ENCODE results near the gene IFITM10. TPM values are rescaled to one million over a fixed set of nuclear protein-coding genes. Genes with fewer than 3 reads are reported as not detected.

The IFITM10 gene
- total and polyA plus RNA-seq, 11 donors, result 0.12 to 3.6 (median 0.54) TPM

DNA sequence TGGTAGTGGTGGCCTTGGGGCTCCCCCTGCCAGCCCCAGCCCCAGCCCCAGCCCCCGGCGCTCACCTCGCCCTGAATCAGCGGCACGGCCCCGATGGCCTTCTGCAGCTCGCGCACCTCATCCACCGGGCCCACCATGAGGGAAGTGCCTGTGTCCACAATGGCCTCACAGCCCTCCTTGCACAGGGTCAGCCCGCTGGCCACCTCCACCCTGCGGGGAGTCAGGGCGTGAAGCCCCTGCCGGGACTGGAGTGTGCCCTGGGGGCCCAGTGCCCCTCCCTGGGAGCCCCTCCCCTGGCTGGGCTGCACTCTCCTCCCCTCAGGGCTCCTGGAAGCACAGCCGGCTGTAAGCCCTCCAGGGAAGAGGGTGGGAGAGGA lies 3.5 kb upstream of the IFITM10 start:
- ATAC-seq (no peak), DNase-seq (no peak)
- TF ChIP-seq, protein P1, sequence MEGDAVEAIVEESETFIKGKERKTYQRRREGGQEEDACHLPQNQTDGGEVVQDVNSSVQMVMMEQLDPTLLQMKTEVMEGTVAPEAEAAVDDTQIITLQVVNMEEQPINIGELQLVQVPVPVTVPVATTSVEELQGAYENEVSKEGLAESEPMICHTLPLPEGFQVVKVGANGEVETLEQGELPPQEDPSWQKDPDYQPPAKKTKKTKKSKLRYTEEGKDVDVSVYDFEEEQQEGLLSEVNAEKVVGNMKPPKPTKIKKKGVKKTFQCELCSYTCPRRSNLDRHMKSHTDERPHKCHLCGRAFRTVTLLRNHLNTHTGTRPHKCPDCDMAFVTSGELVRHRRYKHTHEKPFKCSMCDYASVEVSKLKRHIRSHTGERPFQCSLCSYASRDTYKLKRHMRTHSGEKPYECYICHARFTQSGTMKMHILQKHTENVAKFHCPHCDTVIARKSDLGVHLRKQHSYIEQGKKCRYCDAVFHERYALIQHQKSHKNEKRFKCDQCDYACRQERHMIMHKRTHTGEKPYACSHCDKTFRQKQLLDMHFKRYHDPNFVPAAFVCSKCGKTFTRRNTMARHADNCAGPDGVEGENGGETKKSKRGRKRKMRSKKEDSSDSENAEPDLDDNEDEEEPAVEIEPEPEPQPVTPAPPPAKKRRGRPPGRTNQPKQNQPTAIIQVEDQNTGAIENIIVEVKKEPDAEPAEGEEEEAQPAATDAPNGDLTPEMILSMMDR (IDR thresholded peaks at IDR 0.05), result no peak
- TF ChIP-seq POLR2A (IDR thresholded peaks at IDR 0.05), result no peak
- H3K27ac ChIP-seq, result peak overlapping the region in 1 of 12 donors; percentile 55
- H3K4me3 ChIP-seq, result no peak overlapping the region
- H3K4me1 ChIP-seq, result peaks cover 6 to 95% (median 61%) of the 10 kb centered on the region in 12 donors
- no peaks in the 10 kb centered on the region for H3K9me3 ChIP-seq
- peaks cover 0 to 63% (median 47%) of the 10 kb centered on the region in 9 donors for H3K36me3 ChIP-seq
- 71 to 91% (median 89%) methylated on average over 1 to 14 of the region's 14 CpGs for WGBS, 4 donors
- H3K27me3 ChIP-seq, result peaks cover 0 to 6% (median 0%) of the 10 kb centered on the region in 9 donors
- intact Hi-C loops (cut with DNase I), result loop anchor here in 1 of 10 donors (5.0 kb wide), 1 partner anchor 37 kb away; no protein-coding TSS in a partner anchor

DNA sequence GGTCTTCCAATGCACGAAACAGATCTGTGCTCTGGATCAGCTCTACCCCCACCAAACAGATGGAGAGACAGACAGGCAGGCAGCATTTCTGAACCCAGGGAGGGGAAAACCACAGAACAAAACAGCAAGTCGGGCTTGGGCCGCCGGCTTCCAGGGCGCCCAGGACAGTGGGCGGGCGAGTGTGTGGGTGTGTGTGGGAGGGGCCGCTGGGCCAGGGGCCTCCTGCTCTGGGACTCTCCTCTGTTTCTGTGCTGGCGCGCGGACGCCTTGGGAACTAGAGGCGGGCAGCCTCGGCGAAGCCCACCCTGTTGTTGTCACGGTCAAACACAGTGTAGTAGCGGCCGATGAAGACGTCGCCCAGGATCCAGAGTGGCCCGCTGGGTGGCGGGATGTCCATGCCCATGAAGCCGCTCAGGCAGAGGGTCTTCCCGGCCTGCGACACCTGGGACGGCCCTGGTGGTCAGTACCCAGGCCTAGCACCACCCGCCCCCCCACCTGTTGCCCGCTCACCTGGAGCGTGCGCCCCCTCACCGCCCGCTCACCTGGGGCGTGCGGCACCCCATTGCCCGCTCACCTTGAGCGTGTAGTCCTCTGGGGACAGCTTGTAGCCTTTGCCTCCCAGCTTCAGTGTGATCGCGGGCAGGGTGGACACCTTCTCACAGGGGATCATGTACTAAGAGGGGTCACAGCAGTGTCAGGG lies 3.0 kb upstream of the IFITM10 start:
- no peak for TF ChIP-seq POLR2A (IDR thresholded peaks at IDR 0.05)
- TF ChIP-seq, protein P1 (IDR thresholded peaks at IDR 0.05), result no peak
- Histone ChIP-seq H3K36me3 (peaks cover 0 to 58% (median 44%) of the 10 kb centered on the region in 9 donors), H3K4me3 (no peak overlapping the region), H3K27me3 (peaks cover 0 to 11% (median 3%) of the 10 kb centered on the region in 9 donors), H3K4me1 (peaks cover 6 to 95% (median 59%) of the 10 kb centered on the region in 12 donors), H3K9me3 (no peaks in the 10 kb centered on the region), H3K27ac (peak overlapping the region in 4 of 12 donors; percentile 55 to 76 (median 65))
- intact Hi-C loops (cut with DNase I), result loop anchor here in 1 of 10 donors (5.0 kb wide), 1 partner anchor 36 kb away; no protein-coding TSS in a partner anchor
- DNase-seq (no peak), ATAC-seq (no peak)
- 91 to 96% (median 94%) methylated on average over 27 to 38 of the region's 38 CpGs for WGBS, 4 donors

DNA sequence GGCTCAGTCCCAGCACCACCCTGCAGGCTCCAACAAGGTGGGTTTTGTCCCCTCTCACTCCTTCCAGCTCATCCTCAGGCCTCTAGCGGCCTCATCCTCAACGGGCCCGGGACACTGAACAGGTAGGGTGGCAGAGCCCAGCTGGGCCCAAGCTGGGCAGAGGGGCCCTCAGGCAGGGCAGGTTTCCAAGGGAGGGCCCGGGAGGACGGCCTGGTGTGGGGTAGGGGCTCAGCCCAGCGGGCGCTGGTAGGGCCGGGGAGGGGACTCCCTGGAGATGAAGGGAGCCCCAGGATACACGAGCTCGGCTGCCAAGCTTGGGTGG lies 2.5 kb upstream of the IFITM10 start:
- ATAC-seq, result no peak
- Histone ChIP-seq H3K27me3 (peaks cover 0 to 13% (median 3%) of the 10 kb centered on the region in 9 donors), H3K36me3 (peaks cover 0 to 55% (median 44%) of the 10 kb centered on the region in 9 donors), H3K9me3 (no peaks in the 10 kb centered on the region), H3K27ac (peak overlapping the region in 4 of 12 donors; percentile 55 to 76 (median 65)), H3K4me1 (peaks cover 6 to 97% (median 57%) of the 10 kb centered on the region in 12 donors), H3K4me3 (no peak overlapping the region)
- TF ChIP-seq, protein P1 (IDR thresholded peaks at IDR 0.05), result no peak
- TF ChIP-seq POLR2A (IDR thresholded peaks at IDR 0.05), result no peak
- no peak for DNase-seq
- 93 to 96% (median 93%) methylated on average over 5 to 10 of the region's 10 CpGs for WGBS, 4 donors
- intact Hi-C loops (cut with DNase I), result loop anchor here in 1 of 10 donors (5.0 kb wide), 1 partner anchor 36 kb away; no protein-coding TSS in a partner anchor

Data from heart left ventricle (tissue), 16 donors.